ENCODE results near the gene CNTNAP2.

Gene CNTNAP2

DNA sequence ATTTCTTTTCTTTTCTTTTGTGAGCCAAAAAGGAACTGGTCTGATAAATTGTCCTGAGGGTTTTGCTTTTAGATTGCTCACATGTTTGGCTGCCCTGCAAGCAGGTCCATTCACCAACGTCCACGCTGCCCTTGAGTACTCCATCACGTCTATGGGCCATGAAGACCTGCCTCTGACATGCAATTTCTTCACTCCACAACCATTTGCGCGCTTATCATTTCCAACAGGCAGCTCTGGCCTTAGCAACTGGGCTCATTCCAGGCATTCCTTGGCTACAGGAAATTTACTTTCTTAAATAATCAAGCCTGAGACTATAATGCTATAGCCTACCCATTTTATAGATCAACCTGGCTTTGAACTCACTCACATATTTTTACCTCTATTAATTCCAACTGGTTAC lies 2065.7 kb downstream of the CNTNAP2 start:
- Histone ChIP-seq H3K36me3 (ENCODE audit: control insufficient read depth in 1 of 2, insufficient read depth in 2 of 2, low read length in 2 of 2) (no peaks in the 10 kb centered on the region), H2AFZ (ENCODE audit: insufficient read depth, low read length, poor library complexity) (no peak overlapping the region), H2BK120ac (ENCODE audit: insufficient read depth, low read length, poor library complexity) (no peak overlapping the region), H3K9ac (ENCODE audit: low read length) (no peak overlapping the region), H3K4me3 (ENCODE audit: low read depth, low read length) (no peak overlapping the region), H3K4me1 (ENCODE audit: control insufficient read depth in 1 of 2, insufficient read depth in 2 of 2, low read length in 2 of 2) (peaks cover 0 to 2% of the 10 kb centered on the region in 2 experiments), H3K79me2 (ENCODE audit: control insufficient read depth, insufficient read depth, low read length, poor library complexity) (no peaks in the 10 kb centered on the region), H3K9me3 (ENCODE audit: insufficient read depth, low read depth, low read length) (no peaks in the 10 kb centered on the region), H3K18ac (ENCODE audit: low read length) (no peak overlapping the region), H2AK5ac (ENCODE audit: low read length) (no peak overlapping the region), H4K12ac (ENCODE audit: low read depth, low read length) (no peak overlapping the region), H4K91ac (ENCODE audit: low read depth, low read length) (no peak overlapping the region), H3K4me2 (ENCODE audit: low read length) (no peak overlapping the region), H3K27ac (ENCODE audit: low read depth, low read length) (no peak overlapping the region), H2BK12ac (ENCODE audit: low read length) (no peak overlapping the region), H3K14ac (ENCODE audit: low read length) (no peak overlapping the region), H4K8ac (ENCODE audit: low read depth, low read length) (no peak overlapping the region), H3K27me3 (ENCODE audit: insufficient read depth, low read length) (no peaks in the 10 kb centered on the region), H3K4ac (ENCODE audit: low read depth, low read length) (no peak overlapping the region), H3K23ac (ENCODE audit: low read length) (no peak overlapping the region), H2BK5ac (ENCODE audit: low read depth, low read length, poor library complexity) (no peak overlapping the region), H3K79me1 (ENCODE audit: low read length) (no peaks in the 10 kb centered on the region)
- WGBS (ENCODE audit: extremely low coverage, insufficient coverage, insufficient read length), result no CpG with 5 or more reads among the region's 5 CpGs
- DNase-seq, result peak in 1 of 2 donors; percentile 19

DNA sequence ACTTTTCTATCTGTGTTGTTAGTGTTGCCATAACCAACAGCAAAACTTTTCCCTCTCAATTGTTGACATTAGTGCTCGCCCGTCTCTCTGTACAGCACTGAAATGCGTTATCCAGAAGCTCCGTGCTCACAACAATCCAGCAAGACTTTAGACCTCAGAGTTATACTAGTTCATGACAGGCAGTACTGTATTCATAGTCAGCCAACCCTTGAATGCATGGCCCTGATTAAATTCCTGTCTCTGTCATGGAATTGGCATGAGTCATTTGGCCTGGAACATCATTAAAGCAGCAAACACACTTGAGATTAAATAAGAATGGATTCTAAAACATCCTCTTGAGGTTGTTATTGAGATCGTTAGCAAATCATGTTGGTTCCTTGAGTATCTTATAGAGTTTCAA lies 2068.4 kb downstream of the CNTNAP2 start:
- no peak overlapping the region for H4K12ac ChIP-seq (ENCODE audit: low read depth, low read length)

DNA sequence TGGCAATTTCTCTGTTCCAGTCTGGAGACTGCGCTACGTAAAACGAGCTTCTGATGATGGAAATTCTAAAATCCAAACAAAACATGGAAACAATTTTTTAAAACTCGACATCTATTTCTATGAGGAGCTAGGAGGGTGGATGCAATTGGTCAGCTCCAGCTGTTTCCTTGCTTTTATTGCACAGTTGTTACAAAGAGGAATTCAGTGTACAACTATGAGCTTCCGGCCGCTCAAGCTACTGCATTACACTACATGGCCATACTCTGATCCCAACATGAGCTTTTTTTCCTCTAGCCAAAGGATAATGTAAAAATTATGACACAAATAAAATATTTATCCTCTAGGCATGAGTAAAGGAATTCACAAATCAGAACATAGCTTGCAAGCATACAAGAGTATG lies 2070.9 kb downstream of the CNTNAP2 start:
- DNase-seq, result no peak
- no peaks in the 10 kb centered on the region for H3K27me3 ChIP-seq (ENCODE audit: insufficient read depth, low read length)
- H3K18ac ChIP-seq (ENCODE audit: low read length), result no peak overlapping the region
- no peak overlapping the region for H3K27ac ChIP-seq (ENCODE audit: low read depth, low read length)
- no peak overlapping the region for H3K14ac ChIP-seq (ENCODE audit: low read length)
- no peaks in the 10 kb centered on the region for H3K9me3 ChIP-seq (ENCODE audit: insufficient read depth, low read depth, low read length)
- no peaks in the 10 kb centered on the region for H3K79me2 ChIP-seq (ENCODE audit: control insufficient read depth, insufficient read depth, low read length, poor library complexity)
- no peak overlapping the region for H2BK120ac ChIP-seq (ENCODE audit: insufficient read depth, low read length, poor library complexity)
- H3K4me3 ChIP-seq (ENCODE audit: low read depth, low read length), result no peak overlapping the region
- H2BK12ac ChIP-seq (ENCODE audit: low read length), result no peak overlapping the region
- no peak overlapping the region for H2AFZ ChIP-seq (ENCODE audit: insufficient read depth, low read length, poor library complexity)
- no peaks in the 10 kb centered on the region for H3K4me1 ChIP-seq (ENCODE audit: control insufficient read depth in 1 of 2, insufficient read depth in 2 of 2, low read length in 2 of 2)
- WGBS (ENCODE audit: extremely low coverage, insufficient coverage, insufficient read length), result no CpG with 5 or more reads among the region's 6 CpGs
- no peak overlapping the region for H4K91ac ChIP-seq (ENCODE audit: low read depth, low read length)
- no peak overlapping the region for H2AK5ac ChIP-seq (ENCODE audit: low read length)
- H3K4me2 ChIP-seq (ENCODE audit: low read length), result no peak overlapping the region
- no peak overlapping the region for H3K23ac ChIP-seq (ENCODE audit: low read length)
- H3K36me3 ChIP-seq (ENCODE audit: control insufficient read depth in 1 of 2, insufficient read depth in 2 of 2, low read length in 2 of 2), result no peaks in the 10 kb centered on the region
- no peak overlapping the region for H3K9ac ChIP-seq (ENCODE audit: low read length)
- no peak overlapping the region for H4K8ac ChIP-seq (ENCODE audit: low read depth, low read length)
- no peak overlapping the region for H3K4ac ChIP-seq (ENCODE audit: low read depth, low read length)
- H4K12ac ChIP-seq (ENCODE audit: low read depth, low read length), result no peak overlapping the region
- H3K79me1 ChIP-seq (ENCODE audit: low read length), result no peaks in the 10 kb centered on the region
- H2BK5ac ChIP-seq (ENCODE audit: low read depth, low read length, poor library complexity), result no peak overlapping the region

More for the DNA sequence above, 2068.4 kb downstream of the CNTNAP2 start:
- Histone ChIP-seq H3K4ac (ENCODE audit: low read depth, low read length) (no peak overlapping the region), H3K4me1 (ENCODE audit: control insufficient read depth in 1 of 2, insufficient read depth in 2 of 2, low read length in 2 of 2) (peaks cover 0 to 2% of the 10 kb centered on the region in 2 experiments), H2AK5ac (ENCODE audit: low read length) (no peak overlapping the region), H2BK120ac (ENCODE audit: insufficient read depth, low read length, poor library complexity) (no peak overlapping the region), H2BK12ac (ENCODE audit: low read length) (no peak overlapping the region), H3K27me3 (ENCODE audit: insufficient read depth, low read length) (no peaks in the 10 kb centered on the region), H4K8ac (ENCODE audit: low read depth, low read length) (no peak overlapping the region), H4K91ac (ENCODE audit: low read depth, low read length) (no peak overlapping the region), H3K79me1 (ENCODE audit: low read length) (no peaks in the 10 kb centered on the region), H3K14ac (ENCODE audit: low read length) (no peak overlapping the region), H2AFZ (ENCODE audit: insufficient read depth, low read length, poor library complexity) (no peak overlapping the region), H3K9me3 (ENCODE audit: insufficient read depth, low read depth, low read length) (no peaks in the 10 kb centered on the region), H3K36me3 (ENCODE audit: control insufficient read depth in 1 of 2, insufficient read depth in 2 of 2, low read length in 2 of 2) (no peaks in the 10 kb centered on the region), H3K4me3 (ENCODE audit: low read depth, low read length) (no peak overlapping the region), H3K79me2 (ENCODE audit: control insufficient read depth, insufficient read depth, low read length, poor library complexity) (no peaks in the 10 kb centered on the region), H3K27ac (ENCODE audit: low read depth, low read length) (no peak overlapping the region), H3K9ac (ENCODE audit: low read length) (no peak overlapping the region), H3K4me2 (ENCODE audit: low read length) (no peak overlapping the region), H3K23ac (ENCODE audit: low read length) (no peak overlapping the region), H3K18ac (ENCODE audit: low read length) (no peak overlapping the region), H2BK5ac (ENCODE audit: low read depth, low read length, poor library complexity) (no peak overlapping the region)
- peak in 1 of 2 donors; percentile 44 for DNase-seq
- no CpG with 5 or more reads among the region's 5 CpGs for WGBS (ENCODE audit: extremely low coverage, insufficient coverage, insufficient read length)

DNA sequence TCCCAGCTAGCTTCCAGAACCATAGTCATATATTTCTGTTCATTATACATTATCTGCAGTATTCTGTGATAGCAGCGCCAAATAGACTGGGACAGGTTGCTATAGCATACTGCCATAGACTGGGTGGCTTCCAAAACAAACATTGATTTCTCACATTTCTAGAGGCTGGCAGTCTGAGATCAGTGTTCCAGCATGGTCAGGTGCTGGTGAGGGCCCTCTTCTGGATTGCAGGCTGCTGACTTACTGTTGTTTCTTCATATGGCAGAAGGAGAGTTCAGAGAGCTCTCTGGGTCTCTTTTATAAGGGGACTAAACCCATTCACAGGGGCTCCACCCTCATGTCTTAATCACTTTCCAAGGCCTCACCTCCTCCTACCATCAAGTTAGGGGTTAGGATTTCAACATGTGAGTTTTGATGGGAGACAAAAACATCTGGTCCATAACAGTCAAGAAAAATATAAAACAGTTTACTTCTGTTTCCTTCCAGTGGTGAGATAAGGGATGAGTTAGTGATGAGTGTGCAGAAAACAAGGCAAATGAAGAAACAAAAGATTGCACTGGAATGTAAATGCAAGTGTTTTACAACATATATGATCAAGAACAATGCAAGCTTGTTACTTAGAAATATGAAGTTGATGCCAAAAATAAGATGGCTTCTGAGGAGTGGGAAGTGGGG lies 2074.9 kb downstream of the CNTNAP2 start:
- no peak overlapping the region for H2BK5ac ChIP-seq (ENCODE audit: low read depth, low read length, poor library complexity)
- no peak overlapping the region for H3K18ac ChIP-seq (ENCODE audit: low read length)
- no peak overlapping the region for H3K9ac ChIP-seq (ENCODE audit: low read length)
- no peaks in the 10 kb centered on the region for H3K79me1 ChIP-seq (ENCODE audit: low read length)
- no peaks in the 10 kb centered on the region for H3K27me3 ChIP-seq (ENCODE audit: insufficient read depth, low read length)
- H3K4me1 ChIP-seq (ENCODE audit: control insufficient read depth in 1 of 2, insufficient read depth in 2 of 2, low read length in 2 of 2), result no peaks in the 10 kb centered on the region
- no peak overlapping the region for H2AK5ac ChIP-seq (ENCODE audit: low read length)
- no peaks in the 10 kb centered on the region for H3K36me3 ChIP-seq (ENCODE audit: control insufficient read depth in 1 of 2, insufficient read depth in 2 of 2, low read length in 2 of 2)
- no peak overlapping the region for H3K27ac ChIP-seq (ENCODE audit: low read depth, low read length)
- no peak overlapping the region for H3K4me3 ChIP-seq (ENCODE audit: low read depth, low read length)
- WGBS (ENCODE audit: extremely low coverage, insufficient coverage, insufficient read length), result no CpG with 5 or more reads among the region's 1 CpG
- no peak overlapping the region for H3K23ac ChIP-seq (ENCODE audit: low read length)
- no peak overlapping the region for H2BK12ac ChIP-seq (ENCODE audit: low read length)
- H3K4me2 ChIP-seq (ENCODE audit: low read length), result no peak overlapping the region
- H2BK120ac ChIP-seq (ENCODE audit: insufficient read depth, low read length, poor library complexity), result no peak overlapping the region
- H3K9me3 ChIP-seq (ENCODE audit: insufficient read depth, low read depth, low read length), result no peaks in the 10 kb centered on the region
- no peak overlapping the region for H2AFZ ChIP-seq (ENCODE audit: insufficient read depth, low read length, poor library complexity)
- H3K14ac ChIP-seq (ENCODE audit: low read length), result no peak overlapping the region
- no peak overlapping the region for H4K12ac ChIP-seq (ENCODE audit: low read depth, low read length)
- no peak overlapping the region for H3K4ac ChIP-seq (ENCODE audit: low read depth, low read length)
- no peak overlapping the region for H4K91ac ChIP-seq (ENCODE audit: low read depth, low read length)
- no peak for DNase-seq
- no peak overlapping the region for H4K8ac ChIP-seq (ENCODE audit: low read depth, low read length)
- H3K79me2 ChIP-seq (ENCODE audit: control insufficient read depth, insufficient read depth, low read length, poor library complexity), result no peaks in the 10 kb centered on the region
